Activated CD4-positive, alpha-beta T cell treated with anti-CD3 and anti-CD28 coated beads, Interleukin-2, amount 10 ng/mL, durations not matched to agents 24 days and 14 days (primary cell): ENCODE measurements around the gene LAMB3. TPM values are rescaled to one million over a fixed set of nuclear protein-coding genes. Genes with fewer than 3 reads are reported as not detected.

Source experiments
- DNase-seq: peaks from one replicate; pipeline ENCODE4 v3.0.0; 2022
- H3K27ac Mint-ChIP-seq: one replicate; pipeline ENCODE4 v1.8.0; 2022; ENCODE audit warnings: mild to moderate bottlenecking, mixed read lengths
- H3K27me3 Mint-ChIP-seq: one replicate; pipeline ENCODE4 v1.8.0; 2022; ENCODE audit warnings: mixed read lengths
- H3K36me3 Mint-ChIP-seq: one replicate; pipeline ENCODE4 v1.8.0; 2022; ENCODE audit warnings: low read depth, mild to moderate bottlenecking, mixed read lengths
- H3K4me1 Mint-ChIP-seq: one replicate; pipeline ENCODE4 v1.8.0; 2021; ENCODE audit warnings: mixed read lengths
- H3K4me3 Mint-ChIP-seq: one replicate; pipeline ENCODE4 v1.8.0; 2022; ENCODE audit warnings: mild to moderate bottlenecking, moderate library complexity, mixed read lengths
- H3K9me3 Mint-ChIP-seq: one replicate; pipeline ENCODE4 v1.8.0; 2021; ENCODE audit warnings: mixed read lengths
- intact Hi-C: fragments of 100-400 bp; cut with micrococcal nuclease; formaldehyde crosslinking; loops from one replicate; pipeline ENCODE4 v1.15.1; 2023
- total RNA-seq: library from RNA; stranded (reverse); gene quantifications from 2 replicates; pipeline ENCODE4 v1.2.3, GENCODE V29; 2022

LAMB3 gene
- total RNA-seq, 1 donor from 2014 or later = 21.0 TPM

- intact Hi-C loops = loop anchor here (1.0 to 5.0 kb wide), 3 partner anchors 10 to 152 kb away; partner anchors contain the start of gene UTP25
- H3K4me1 Mint-ChIP-seq = peaks cover 75% of the 10 kb centered on the region
- peaks cover 6% of the 10 kb centered on the region for H3K27me3 Mint-ChIP-seq
- peaks cover 5% of the 10 kb centered on the region for H3K9me3 Mint-ChIP-seq
- H3K36me3 Mint-ChIP-seq = peaks cover 32% of the 10 kb centered on the region
- H3K27ac Mint-ChIP-seq = peak within 1 kb of the TSS; percentile 79
- DNase-seq = peak; percentile 82
- peak within 1 kb of the TSS; percentile 89 for H3K4me3 Mint-ChIP-seq
These were observed 22.8 kb upstream of the LAMB3 start, which contains the start of gene G0S2 for GRCh38 chr1:209674957-209675564. TSS of gene G0S2 (plus strand) at chr1:209675412. CDS start at chr1:209675685, 273 bp downstream.

GRCh38 chr1:209673631-209674417 lies 21.6 kb upstream of the LAMB3 start:
- intact Hi-C loops = loop anchor here (1.0 kb wide), 6 partner anchors 14 to 78 kb away; no protein-coding TSS in a partner anchor
- Mint-ChIP-seq H3K4me1 (peaks cover 72% of the 10 kb centered on the region), H3K27ac (peak overlapping the region; percentile 96), H3K4me3 (peak overlapping the region; percentile 89), H3K9me3 (peaks cover 5% of the 10 kb centered on the region), H3K36me3 (peaks cover 36% of the 10 kb centered on the region), H3K27me3 (peaks cover 4% of the 10 kb centered on the region)
- DNase-seq = no peak

GRCh38 chr1:209672705-209673630 lies 20.7 kb upstream of the LAMB3 start:
- Mint-ChIP-seq H3K27ac (peak overlapping the region; percentile 96), H3K27me3 (peaks cover 4% of the 10 kb centered on the region), H3K36me3 (peaks cover 33% of the 10 kb centered on the region), H3K4me1 (peaks cover 66% of the 10 kb centered on the region), H3K9me3 (peaks cover 5% of the 10 kb centered on the region), H3K4me3 (peak overlapping the region; percentile 89)
- intact Hi-C loops = loop anchor here (1.0 kb wide), 6 partner anchors 13 to 79 kb away; no protein-coding TSS in a partner anchor
- peak; percentile 86 for DNase-seq

- peaks cover 12% of the 10 kb centered on the region for H3K36me3 Mint-ChIP-seq
- no peak overlapping the region for H3K4me3 Mint-ChIP-seq
- H3K9me3 Mint-ChIP-seq = peaks cover 5% of the 10 kb centered on the region
- intact Hi-C loops = no loop called here
- no peaks in the 10 kb centered on the region for H3K27me3 Mint-ChIP-seq
- DNase-seq = no peak
- H3K27ac Mint-ChIP-seq = peak overlapping the region; percentile 67
- peaks cover 48% of the 10 kb centered on the region for H3K4me1 Mint-ChIP-seq
These were observed 18.3 kb upstream of the LAMB3 start for GRCh38 chr1:209670441-209671082.

- peaks cover 26% of the 10 kb centered on the region for H3K4me1 Mint-ChIP-seq
- no peak for DNase-seq
- intact Hi-C loops = no loop called here
These were observed 15.5 kb upstream of the LAMB3 start for GRCh38 chr1:209667708-209668107.

GRCh38 chr1:209667103-209667502 lies 14.9 kb upstream of the LAMB3 start:
- intact Hi-C loops = no loop called here
- no peak for DNase-seq
- no peak overlapping the region for H3K27ac Mint-ChIP-seq
- peaks cover 12% of the 10 kb centered on the region for H3K9me3 Mint-ChIP-seq
- H3K4me1 Mint-ChIP-seq = peaks cover 22% of the 10 kb centered on the region
- peaks cover 17% of the 10 kb centered on the region for H3K36me3 Mint-ChIP-seq
- H3K27me3 Mint-ChIP-seq = no peaks in the 10 kb centered on the region
- no peak overlapping the region for H3K4me3 Mint-ChIP-seq

More at GRCh38 chr1:209667708-209668107, 15.5 kb upstream of the LAMB3 start:
- Mint-ChIP-seq H3K27me3 (no peaks in the 10 kb centered on the region), H3K36me3 (peaks cover 17% of the 10 kb centered on the region), H3K4me3 (no peak overlapping the region), H3K9me3 (peaks cover 12% of the 10 kb centered on the region), H3K27ac (no peak overlapping the region)

- intact Hi-C loops = no loop called here
- DNase-seq = no peak
- no peaks in the 10 kb centered on the region for H3K27me3 Mint-ChIP-seq
- H3K9me3 Mint-ChIP-seq = peaks cover 6% of the 10 kb centered on the region
- no peak overlapping the region for H3K27ac Mint-ChIP-seq
- H3K36me3 Mint-ChIP-seq = peaks cover 8% of the 10 kb centered on the region
- H3K4me3 Mint-ChIP-seq = no peak overlapping the region
- peaks cover 26% of the 10 kb centered on the region for H3K4me1 Mint-ChIP-seq
These were observed 10.7 kb upstream of the LAMB3 start for GRCh38 chr1:209662879-209663327.

GRCh38 chr1:209661071-209661470 lies 8.8 kb upstream of the LAMB3 start:
- no peak for DNase-seq
- Mint-ChIP-seq H3K27ac (no peak overlapping the region), H3K27me3 (no peaks in the 10 kb centered on the region), H3K9me3 (peaks cover 6% of the 10 kb centered on the region), H3K36me3 (peaks cover 8% of the 10 kb centered on the region), H3K4me1 (peaks cover 28% of the 10 kb centered on the region), H3K4me3 (no peak overlapping the region)
- intact Hi-C loops = no loop called here

- Mint-ChIP-seq H3K36me3 (peaks cover 7% of the 10 kb centered on the region), H3K27ac (peak overlapping the region; percentile 83), H3K4me1 (peaks cover 30% of the 10 kb centered on the region), H3K4me3 (peak overlapping the region; percentile 17), H3K27me3 (no peaks in the 10 kb centered on the region), H3K9me3 (peaks cover 3% of the 10 kb centered on the region)
- DNase-seq = peak; percentile 70
- intact Hi-C loops = loop anchor here (1.0 kb wide), 2 partner anchors 9 to 13 kb away; no protein-coding TSS in a partner anchor
These were observed 7.7 kb upstream of the LAMB3 start for GRCh38 chr1:209659909-209660308.

- Mint-ChIP-seq H3K27me3 (no peaks in the 10 kb centered on the region), H3K27ac (no peak overlapping the region), H3K9me3 (no peaks in the 10 kb centered on the region), H3K4me1 (peaks cover 36% of the 10 kb centered on the region), H3K36me3 (peaks cover 1% of the 10 kb centered on the region), H3K4me3 (no peak overlapping the region)
- intact Hi-C loops = no loop called here
- DNase-seq = no peak
These were observed 5.7 kb upstream of the LAMB3 start for GRCh38 chr1:209657918-209658317.

GRCh38 chr1:209657140-209657879 lies 5.1 kb upstream of the LAMB3 start:
- peaks cover 41% of the 10 kb centered on the region for H3K4me1 Mint-ChIP-seq
- H3K4me3 Mint-ChIP-seq = no peak overlapping the region
- H3K36me3 Mint-ChIP-seq = no peaks in the 10 kb centered on the region
- H3K9me3 Mint-ChIP-seq = no peaks in the 10 kb centered on the region
- H3K27ac Mint-ChIP-seq = no peak overlapping the region
- DNase-seq = no peak
- H3K27me3 Mint-ChIP-seq = no peaks in the 10 kb centered on the region
- intact Hi-C loops = no loop called here

- Mint-ChIP-seq H3K4me1 (peaks cover 49% of the 10 kb centered on the region), H3K9me3 (no peaks in the 10 kb centered on the region), H3K36me3 (no peaks in the 10 kb centered on the region), H3K27ac (no peak overlapping the region), H3K27me3 (no peaks in the 10 kb centered on the region), H3K4me3 (no peak overlapping the region)
- intact Hi-C loops = no loop called here
- no peak for DNase-seq
These were observed 3.4 kb upstream of the LAMB3 start for GRCh38 chr1:209655411-209656231.
